GM23338 (cell line): ENCODE results near the gene B4GALNT4. TPM values are rescaled to one million over a fixed set of nuclear protein-coding genes. Genes with fewer than 3 reads are reported as not detected.

ENCODE experiments used
- ATAC-seq: fragments of 200-7000 bp; cut with Tn5 transposase; 3 replicates; pipeline ENCODE4 v1.9.1; 2020
- DNase-seq: peaks from one replicate; pipeline ENCODE4 v3.0.0-alpha.2; 2015; ENCODE audit warnings: low spot score
- H2AFZ ChIP-seq: fragments of 200-600 bp; sonication (generic); 2 replicates; pipeline ENCODE4 v1.8.0; 2016; ENCODE audit warnings: antibody characterized with exemption, mild to moderate bottlenecking, moderate library complexity
- H3F3A ChIP-seq: fragments of 200-600 bp; sonication (generic); replicated peaks from 2 replicates; pipeline ENCODE4 v1.8.0; 2017; ENCODE audit warnings: antibody characterized with exemption, mixed run types, low read depth
- H3K27ac ChIP-seq: fragments of 200-600 bp; sonication (generic); 2 replicates; pipeline ENCODE4 v1.6.1; 2016; ENCODE audit warnings: low read depth
- H3K27me3 ChIP-seq: fragments of 200-600 bp; sonication (generic); 2 replicates; pipeline ENCODE4 v1.8.0; 2016; ENCODE audit warnings: mild to moderate bottlenecking, mixed run types, moderate library complexity; ENCODE audit not compliant: insufficient read depth
- H3K36me3 ChIP-seq: fragments of 200-600 bp; sonication (generic); 2 replicates; pipeline ENCODE4 v1.8.0; 2016; ENCODE audit warnings: mild to moderate bottlenecking; ENCODE audit not compliant: insufficient read depth
- H3K4me1 ChIP-seq: fragments of 200-600 bp; sonication (generic); 2 replicates; pipeline ENCODE4 v1.8.0; 2016; ENCODE audit warnings: mild to moderate bottlenecking, moderate library complexity; ENCODE audit not compliant: insufficient read depth
- H3K4me2 ChIP-seq: fragments of 200-600 bp; sonication (generic); 2 replicates; pipeline ENCODE4 v1.7.1; 2017; ENCODE audit warnings: mixed run types
- H3K4me3 ChIP-seq: fragments of 200-600 bp; sonication (generic); 2 replicates; pipeline ENCODE4 v1.6.1; 2016; ENCODE audit warnings: mixed run types
- H3K79me2 ChIP-seq: fragments of 200-600 bp; sonication (generic); replicated peaks from 2 replicates; pipeline ENCODE4 v1.8.0; 2017; ENCODE audit warnings: mild to moderate bottlenecking; ENCODE audit not compliant: insufficient read depth
- H3K9me2 ChIP-seq: fragments of 200-600 bp; sonication (generic); 2 replicates; pipeline ENCODE4 v1.8.0; 2017; ENCODE audit not compliant: insufficient read depth
- H4K20me1 ChIP-seq: fragments of 200-600 bp; sonication (generic); replicated peaks from 2 replicates; pipeline ENCODE4 v1.8.0; 2017; ENCODE audit warnings: mild to moderate bottlenecking; ENCODE audit not compliant: insufficient read depth
- H3K27ac Mint-ChIP-seq: 2 replicates; pipeline ENCODE4 v1.8.0; 2020; ENCODE audit warnings: inconsistent platforms, mild to moderate bottlenecking, moderate library complexity, mixed read lengths
- H3K27me3 Mint-ChIP-seq: 3 replicates; pipeline ENCODE4 v1.8.0; 2022; ENCODE audit warnings: low read depth, mild to moderate bottlenecking, moderate library complexity, mixed read lengths, inconsistent platforms; ENCODE audit not compliant: insufficient read depth, poor library complexity
- H3K36me3 Mint-ChIP-seq: 3 replicates; pipeline ENCODE4 v1.8.0; 2021; ENCODE audit warnings: low read depth, mild to moderate bottlenecking, inconsistent platforms, moderate library complexity, mixed read lengths
- H3K4me1 Mint-ChIP-seq: 3 replicates; pipeline ENCODE4 v1.8.0; 2020; ENCODE audit warnings: mild to moderate bottlenecking, inconsistent platforms, mixed read lengths
- H3K4me3 Mint-ChIP-seq: 3 replicates; pipeline ENCODE4 v1.8.0; 2021; ENCODE audit warnings: moderate library complexity, mild to moderate bottlenecking, inconsistent platforms, mixed read lengths
- H3K9me3 Mint-ChIP-seq: 3 replicates; pipeline ENCODE4 v1.8.0; 2020; ENCODE audit warnings: moderate library complexity, mild to moderate bottlenecking, inconsistent platforms, mixed read lengths
- CREB1 ChIP-seq: fragments of 250-450 bp; sonication (Bioruptor Pico); IDR thresholded peaks from 2 replicates; pipeline ENCODE4 v1.5.0; 2020; ENCODE audit warnings: low read depth, mild to moderate bottlenecking, moderate library complexity
- EZH2 ChIP-seq: fragments of 200-600 bp; sonication (generic); IDR thresholded peaks from one replicate; pipeline ENCODE4 v1.8.0; 2017; ENCODE audit warnings: antibody characterized with exemption, mild to moderate bottlenecking, low read depth; ENCODE audit not compliant: unreplicated experiment
- EZH2phosphoT487 ChIP-seq: fragments of 200-600 bp; sonication (generic); IDR thresholded peaks from one replicate; pipeline ENCODE4 v1.8.1; 2018; ENCODE audit warnings: antibody characterized with exemption; ENCODE audit not compliant: unreplicated experiment
- JUNB ChIP-seq: IDR thresholded peaks from one replicate; pipeline ENCODE4 v1.6.1; 2016; ENCODE audit warnings: antibody characterized with exemption; ENCODE audit not compliant: unreplicated experiment
- NANOG ChIP-seq: IDR thresholded peaks from 2 replicates; pipeline ENCODE4 v1.6.1; 2016; ENCODE audit warnings: antibody characterized with exemption, borderline replicate concordance
- POLR2AphosphoS5 ChIP-seq: IDR thresholded peaks from 2 replicates; pipeline ENCODE4 v1.6.1; 2016; ENCODE audit warnings: antibody characterized with exemption, low read depth
- STAT1 ChIP-seq: IDR thresholded peaks from one replicate; pipeline ENCODE4 v1.6.1; 2016; ENCODE audit warnings: antibody characterized with exemption; ENCODE audit not compliant: unreplicated experiment
- ZNF114 ChIP-seq: fragments of 250-450 bp; sonication (Bioruptor Pico); IDR thresholded peaks from 2 replicates; pipeline ENCODE4 v1.5.0; 2020; ENCODE audit warnings: mild to moderate bottlenecking, moderate library complexity
- ZNF331 ChIP-seq: fragments of 250-450 bp; sonication (Bioruptor Pico); IDR thresholded peaks from 2 replicates; pipeline ENCODE4 v1.5.0; 2020; ENCODE audit warnings: low read depth, mild to moderate bottlenecking, moderate library complexity
- polyA plus RNA-seq: library from polyadenylated mRNA; unstranded; fragments of >200 nt; fragmentation: Nextera tagmentation; extraction: Ambion mirVana; gene quantifications from 2 replicates; pipeline ENCODE4 v1.2.1, GENCODE V29; 2016
- total RNA-seq: library from RNA; depleted of rRNA; stranded (reverse); fragments of >200 nt; shearing (Covaris generic); gene quantifications from 2 replicates; pipeline ENCODE4 v1.2.3, GENCODE V29; 2014
- TF ChIP-seq, protein P1 (sequence below): IDR thresholded peaks from one replicate; pipeline ENCODE4 v1.6.1; 2018; ENCODE audit warnings: antibody characterized with exemption; ENCODE audit not compliant: unreplicated experiment
- TF ChIP-seq, protein P2 (sequence below), 2 experiments: fragments of 200-600 bp in 1 of 2; sonication (generic) in 1 of 2; conservative IDR thresholded peaks; 2 replicates each; pipeline versions ENCODE4 v1.5.1 to v1.6.1; 2016 to 2017; ENCODE audit warnings: antibody characterized with exemption in 2 of 2, low read depth in 2 of 2, mild to moderate bottlenecking in 2 of 2, moderate library complexity in 1 of 2
- TF ChIP-seq, protein P3 (sequence below): IDR thresholded peaks from 2 replicates; pipeline ENCODE4 v1.6.1; 2016; ENCODE audit warnings: antibody characterized with exemption
- TF ChIP-seq, protein P4 (sequence below): fragments of 250-450 bp; sonication (Bioruptor Pico); IDR thresholded peaks from 2 replicates; pipeline ENCODE4 v1.5.0; 2020; ENCODE audit warnings: mild to moderate bottlenecking, moderate library complexity

Gene B4GALNT4
- total and polyA plus RNA-seq, 2 experiments from 2014 or later, result 49.9 to 92.6 TPM

DNA sequence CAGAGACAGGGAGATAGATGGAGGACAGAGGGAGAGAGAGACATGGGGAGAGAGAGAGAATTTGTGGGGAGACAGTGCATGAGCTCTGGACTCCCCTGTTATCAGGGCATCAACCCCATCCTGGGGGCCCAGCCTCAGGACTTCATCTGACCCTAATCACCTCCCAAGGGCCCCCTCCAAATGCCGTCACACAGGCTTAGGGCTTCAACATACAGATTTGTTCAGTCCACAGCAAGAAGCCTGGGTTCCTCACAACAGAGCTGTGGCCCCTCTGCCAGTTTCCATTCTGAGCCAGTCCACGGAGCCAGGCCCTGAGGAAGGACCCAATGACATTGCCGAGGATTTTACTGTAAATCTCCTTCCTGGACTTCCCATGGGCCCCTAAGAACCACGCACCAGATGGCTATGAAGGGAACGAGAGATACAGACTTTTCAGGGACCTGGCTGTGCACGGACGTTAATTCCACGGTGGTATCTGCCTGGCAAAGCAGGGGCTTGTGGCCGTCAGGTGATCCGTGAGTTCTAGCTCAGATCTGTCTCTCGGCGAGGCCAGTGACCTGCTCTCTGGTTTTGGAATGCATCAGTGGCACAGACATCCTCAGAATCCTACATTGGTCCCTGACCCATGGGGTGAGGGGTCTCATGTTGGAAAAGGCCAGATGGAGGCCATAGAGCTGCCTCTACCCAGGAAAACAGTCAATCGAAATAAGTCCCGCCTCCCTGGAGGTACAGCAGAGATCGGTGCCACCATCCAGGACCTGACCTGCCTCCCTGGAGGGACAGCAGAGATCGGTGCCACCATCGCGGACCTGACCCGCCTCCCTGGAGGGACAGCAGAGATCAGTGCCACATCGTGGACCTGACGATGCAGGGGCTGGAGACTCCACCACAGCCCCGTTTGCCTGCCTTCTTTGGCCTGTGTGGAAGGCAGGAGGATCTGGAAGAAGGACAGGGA, 8.7 kb upstream of the B4GALNT4 start:
- Mint-ChIP-seq H3K27ac (no peak overlapping the region), H3K4me1 (0 out of 3 replicates have a peak, but pooled peaks cover 4% of the 10 kb centered on the region), H3K36me3 (peaks cover 18% of the 10 kb centered on the region; the same call in 2 of the 3 replicates), H3K9me3 (peaks cover 46% of the 10 kb centered on the region), H3K4me3 (no peak overlapping the region), H3K27me3 (peaks cover 9% of the 10 kb centered on the region)
- Histone ChIP-seq H3K4me2 (no peak overlapping the region), H3K4me1 (0 out of 2 replicates have a peak, but pooled peaks cover 1% of the 10 kb centered on the region), H3K27me3 (no peaks in the 10 kb centered on the region), H3F3A (peaks cover 21% of the 10 kb centered on the region), H3K4me3 (no peak overlapping the region), H3K27ac (no peak overlapping the region), H3K79me2 (no peaks in the 10 kb centered on the region), H4K20me1 (no peaks in the 10 kb centered on the region), H3K9me2 (no peaks in the 10 kb centered on the region), H3K36me3 (no peaks in the 10 kb centered on the region), H2AFZ (no peak overlapping the region)
- ATAC-seq, result no peak
- TF ChIP-seq NANOG, result no peak
- no peak for TF ChIP-seq EZH2
- TF ChIP-seq, protein P1, sequence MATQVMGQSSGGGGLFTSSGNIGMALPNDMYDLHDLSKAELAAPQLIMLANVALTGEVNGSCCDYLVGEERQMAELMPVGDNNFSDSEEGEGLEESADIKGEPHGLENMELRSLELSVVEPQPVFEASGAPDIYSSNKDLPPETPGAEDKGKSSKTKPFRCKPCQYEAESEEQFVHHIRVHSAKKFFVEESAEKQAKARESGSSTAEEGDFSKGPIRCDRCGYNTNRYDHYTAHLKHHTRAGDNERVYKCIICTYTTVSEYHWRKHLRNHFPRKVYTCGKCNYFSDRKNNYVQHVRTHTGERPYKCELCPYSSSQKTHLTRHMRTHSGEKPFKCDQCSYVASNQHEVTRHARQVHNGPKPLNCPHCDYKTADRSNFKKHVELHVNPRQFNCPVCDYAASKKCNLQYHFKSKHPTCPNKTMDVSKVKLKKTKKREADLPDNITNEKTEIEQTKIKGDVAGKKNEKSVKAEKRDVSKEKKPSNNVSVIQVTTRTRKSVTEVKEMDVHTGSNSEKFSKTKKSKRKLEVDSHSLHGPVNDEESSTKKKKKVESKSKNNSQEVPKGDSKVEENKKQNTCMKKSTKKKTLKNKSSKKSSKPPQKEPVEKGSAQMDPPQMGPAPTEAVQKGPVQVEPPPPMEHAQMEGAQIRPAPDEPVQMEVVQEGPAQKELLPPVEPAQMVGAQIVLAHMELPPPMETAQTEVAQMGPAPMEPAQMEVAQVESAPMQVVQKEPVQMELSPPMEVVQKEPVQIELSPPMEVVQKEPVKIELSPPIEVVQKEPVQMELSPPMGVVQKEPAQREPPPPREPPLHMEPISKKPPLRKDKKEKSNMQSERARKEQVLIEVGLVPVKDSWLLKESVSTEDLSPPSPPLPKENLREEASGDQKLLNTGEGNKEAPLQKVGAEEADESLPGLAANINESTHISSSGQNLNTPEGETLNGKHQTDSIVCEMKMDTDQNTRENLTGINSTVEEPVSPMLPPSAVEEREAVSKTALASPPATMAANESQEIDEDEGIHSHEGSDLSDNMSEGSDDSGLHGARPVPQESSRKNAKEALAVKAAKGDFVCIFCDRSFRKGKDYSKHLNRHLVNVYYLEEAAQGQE, result no peak
- TF ChIP-seq, protein P2, sequence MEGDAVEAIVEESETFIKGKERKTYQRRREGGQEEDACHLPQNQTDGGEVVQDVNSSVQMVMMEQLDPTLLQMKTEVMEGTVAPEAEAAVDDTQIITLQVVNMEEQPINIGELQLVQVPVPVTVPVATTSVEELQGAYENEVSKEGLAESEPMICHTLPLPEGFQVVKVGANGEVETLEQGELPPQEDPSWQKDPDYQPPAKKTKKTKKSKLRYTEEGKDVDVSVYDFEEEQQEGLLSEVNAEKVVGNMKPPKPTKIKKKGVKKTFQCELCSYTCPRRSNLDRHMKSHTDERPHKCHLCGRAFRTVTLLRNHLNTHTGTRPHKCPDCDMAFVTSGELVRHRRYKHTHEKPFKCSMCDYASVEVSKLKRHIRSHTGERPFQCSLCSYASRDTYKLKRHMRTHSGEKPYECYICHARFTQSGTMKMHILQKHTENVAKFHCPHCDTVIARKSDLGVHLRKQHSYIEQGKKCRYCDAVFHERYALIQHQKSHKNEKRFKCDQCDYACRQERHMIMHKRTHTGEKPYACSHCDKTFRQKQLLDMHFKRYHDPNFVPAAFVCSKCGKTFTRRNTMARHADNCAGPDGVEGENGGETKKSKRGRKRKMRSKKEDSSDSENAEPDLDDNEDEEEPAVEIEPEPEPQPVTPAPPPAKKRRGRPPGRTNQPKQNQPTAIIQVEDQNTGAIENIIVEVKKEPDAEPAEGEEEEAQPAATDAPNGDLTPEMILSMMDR (conservative IDR thresholded peaks at IDR 0.05; ENCODE audit: low read depth in 2 of 2), result no peak
- TF ChIP-seq JUNB, result no peak
- TF ChIP-seq ZNF114 (CRISPR knock-in tag), result no peak
- TF ChIP-seq EZH2phosphoT487, result no peak
- no peak for TF ChIP-seq CREB1 (CRISPR knock-in tag)
- TF ChIP-seq, protein P3, sequence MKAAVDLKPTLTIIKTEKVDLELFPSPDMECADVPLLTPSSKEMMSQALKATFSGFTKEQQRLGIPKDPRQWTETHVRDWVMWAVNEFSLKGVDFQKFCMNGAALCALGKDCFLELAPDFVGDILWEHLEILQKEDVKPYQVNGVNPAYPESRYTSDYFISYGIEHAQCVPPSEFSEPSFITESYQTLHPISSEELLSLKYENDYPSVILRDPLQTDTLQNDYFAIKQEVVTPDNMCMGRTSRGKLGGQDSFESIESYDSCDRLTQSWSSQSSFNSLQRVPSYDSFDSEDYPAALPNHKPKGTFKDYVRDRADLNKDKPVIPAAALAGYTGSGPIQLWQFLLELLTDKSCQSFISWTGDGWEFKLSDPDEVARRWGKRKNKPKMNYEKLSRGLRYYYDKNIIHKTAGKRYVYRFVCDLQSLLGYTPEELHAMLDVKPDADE, result no peak
- TF ChIP-seq STAT1, result no peak
- no peak for TF ChIP-seq POLR2AphosphoS5
- TF ChIP-seq ZNF331, result no peak
- TF ChIP-seq, protein P4, sequence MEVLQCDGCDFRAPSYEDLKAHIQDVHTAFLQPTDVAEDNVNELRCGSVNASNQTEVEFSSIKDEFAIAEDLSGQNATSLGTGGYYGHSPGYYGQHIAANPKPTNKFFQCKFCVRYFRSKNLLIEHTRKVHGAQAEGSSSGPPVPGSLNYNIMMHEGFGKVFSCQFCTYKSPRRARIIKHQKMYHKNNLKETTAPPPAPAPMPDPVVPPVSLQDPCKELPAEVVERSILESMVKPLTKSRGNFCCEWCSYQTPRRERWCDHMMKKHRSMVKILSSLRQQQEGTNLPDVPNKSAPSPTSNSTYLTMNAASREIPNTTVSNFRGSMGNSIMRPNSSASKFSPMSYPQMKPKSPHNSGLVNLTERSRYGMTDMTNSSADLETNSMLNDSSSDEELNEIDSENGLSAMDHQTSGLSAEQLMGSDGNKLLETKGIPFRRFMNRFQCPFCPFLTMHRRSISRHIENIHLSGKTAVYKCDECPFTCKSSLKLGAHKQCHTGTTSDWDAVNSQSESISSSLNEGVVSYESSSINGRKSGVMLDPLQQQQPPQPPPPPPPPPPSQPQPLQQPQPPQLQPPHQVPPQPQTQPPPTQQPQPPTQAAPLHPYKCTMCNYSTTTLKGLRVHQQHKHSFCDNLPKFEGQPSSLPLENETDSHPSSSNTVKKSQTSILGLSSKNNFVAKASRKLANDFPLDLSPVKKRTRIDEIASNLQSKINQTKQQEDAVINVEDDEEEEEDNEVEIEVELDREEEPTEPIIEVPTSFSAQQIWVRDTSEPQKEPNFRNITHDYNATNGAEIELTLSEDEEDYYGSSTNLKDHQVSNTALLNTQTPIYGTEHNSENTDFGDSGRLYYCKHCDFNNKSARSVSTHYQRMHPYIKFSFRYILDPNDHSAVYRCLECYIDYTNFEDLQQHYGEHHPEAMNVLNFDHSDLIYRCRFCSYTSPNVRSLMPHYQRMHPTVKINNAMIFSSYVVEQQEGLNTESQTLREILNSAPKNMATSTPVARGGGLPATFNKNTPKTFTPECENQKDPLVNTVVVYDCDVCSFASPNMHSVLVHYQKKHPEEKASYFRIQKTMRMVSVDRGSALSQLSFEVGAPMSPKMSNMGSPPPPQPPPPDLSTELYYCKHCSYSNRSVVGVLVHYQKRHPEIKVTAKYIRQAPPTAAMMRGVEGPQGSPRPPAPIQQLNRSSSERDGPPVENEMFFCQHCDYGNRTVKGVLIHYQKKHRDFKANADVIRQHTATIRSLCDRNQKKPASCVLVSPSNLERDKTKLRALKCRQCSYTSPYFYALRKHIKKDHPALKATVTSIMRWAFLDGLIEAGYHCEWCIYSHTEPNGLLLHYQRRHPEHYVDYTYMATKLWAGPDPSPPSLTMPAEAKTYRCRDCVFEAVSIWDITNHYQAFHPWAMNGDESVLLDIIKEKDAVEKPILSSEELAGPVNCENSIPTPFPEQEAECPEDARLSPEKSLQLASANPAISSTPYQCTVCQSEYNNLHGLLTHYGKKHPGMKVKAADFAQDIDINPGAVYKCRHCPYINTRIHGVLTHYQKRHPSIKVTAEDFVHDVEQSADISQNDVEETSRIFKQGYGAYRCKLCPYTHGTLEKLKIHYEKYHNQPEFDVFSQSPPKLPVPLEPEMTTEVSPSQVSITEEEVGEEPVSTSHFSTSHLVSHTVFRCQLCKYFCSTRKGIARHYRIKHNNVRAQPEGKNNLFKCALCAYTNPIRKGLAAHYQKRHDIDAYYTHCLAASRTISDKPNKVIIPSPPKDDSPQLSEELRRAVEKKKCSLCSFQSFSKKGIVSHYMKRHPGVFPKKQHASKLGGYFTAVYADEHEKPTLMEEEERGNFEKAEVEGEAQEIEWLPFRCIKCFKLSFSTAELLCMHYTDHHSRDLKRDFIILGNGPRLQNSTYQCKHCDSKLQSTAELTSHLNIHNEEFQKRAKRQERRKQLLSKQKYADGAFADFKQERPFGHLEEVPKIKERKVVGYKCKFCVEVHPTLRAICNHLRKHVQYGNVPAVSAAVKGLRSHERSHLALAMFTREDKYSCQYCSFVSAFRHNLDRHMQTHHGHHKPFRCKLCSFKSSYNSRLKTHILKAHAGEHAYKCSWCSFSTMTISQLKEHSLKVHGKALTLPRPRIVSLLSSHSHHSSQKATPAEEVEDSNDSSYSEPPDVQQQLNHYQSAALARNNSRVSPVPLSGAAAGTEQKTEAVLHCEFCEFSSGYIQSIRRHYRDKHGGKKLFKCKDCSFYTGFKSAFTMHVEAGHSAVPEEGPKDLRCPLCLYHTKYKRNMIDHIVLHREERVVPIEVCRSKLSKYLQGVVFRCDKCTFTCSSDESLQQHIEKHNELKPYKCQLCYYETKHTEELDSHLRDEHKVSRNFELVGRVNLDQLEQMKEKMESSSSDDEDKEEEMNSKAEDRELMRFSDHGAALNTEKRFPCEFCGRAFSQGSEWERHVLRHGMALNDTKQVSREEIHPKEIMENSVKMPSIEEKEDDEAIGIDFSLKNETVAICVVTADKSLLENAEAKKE (CRISPR knock-in tag), result no peak
- DNase-seq, result no peak
